ENCODE measurements around the gene KDM6B.

DNA sequence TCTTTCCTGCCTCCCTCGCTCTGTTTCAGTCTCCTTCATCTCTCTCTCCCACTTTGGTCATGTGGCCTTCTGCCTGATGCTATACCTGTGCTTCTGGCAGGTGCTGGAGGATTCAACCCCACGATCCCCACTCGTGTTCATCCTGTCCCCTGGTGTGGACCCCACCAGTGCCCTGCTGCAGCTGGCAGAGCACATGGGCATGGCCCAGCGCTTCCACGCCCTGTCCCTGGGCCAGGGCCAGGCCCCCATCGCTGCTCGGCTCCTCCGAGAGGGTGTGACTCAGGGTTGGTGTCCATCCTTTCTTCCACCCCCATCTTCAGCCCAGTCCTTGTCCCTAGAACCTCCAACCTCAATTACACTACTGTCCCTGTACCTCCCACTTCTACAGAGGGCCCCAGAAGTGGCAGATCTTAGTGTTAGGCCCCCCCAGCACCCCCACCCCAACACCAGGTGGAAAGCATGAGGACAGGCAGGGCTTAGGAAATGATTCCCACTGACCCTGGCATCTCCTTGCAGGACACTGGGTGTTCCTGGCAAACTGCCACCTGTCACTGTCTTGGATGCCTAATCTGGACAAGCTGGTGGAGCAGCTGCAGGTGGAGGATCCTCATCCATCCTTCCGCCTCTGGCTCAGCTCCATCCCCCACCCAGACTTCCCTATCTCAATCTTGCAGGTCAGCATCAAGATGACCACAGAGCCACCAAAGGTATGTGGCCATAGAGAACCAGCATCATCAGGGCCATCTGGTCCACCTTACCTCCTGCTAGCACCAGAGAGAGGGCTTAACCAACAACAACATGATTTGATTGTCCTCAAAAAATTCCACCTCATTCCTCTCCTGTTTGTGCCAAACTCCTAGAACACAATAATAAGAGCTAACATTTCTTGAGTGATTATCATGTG, 9.7 kb upstream of the KDM6B start:
- TF ChIP-seq, protein P1, sequence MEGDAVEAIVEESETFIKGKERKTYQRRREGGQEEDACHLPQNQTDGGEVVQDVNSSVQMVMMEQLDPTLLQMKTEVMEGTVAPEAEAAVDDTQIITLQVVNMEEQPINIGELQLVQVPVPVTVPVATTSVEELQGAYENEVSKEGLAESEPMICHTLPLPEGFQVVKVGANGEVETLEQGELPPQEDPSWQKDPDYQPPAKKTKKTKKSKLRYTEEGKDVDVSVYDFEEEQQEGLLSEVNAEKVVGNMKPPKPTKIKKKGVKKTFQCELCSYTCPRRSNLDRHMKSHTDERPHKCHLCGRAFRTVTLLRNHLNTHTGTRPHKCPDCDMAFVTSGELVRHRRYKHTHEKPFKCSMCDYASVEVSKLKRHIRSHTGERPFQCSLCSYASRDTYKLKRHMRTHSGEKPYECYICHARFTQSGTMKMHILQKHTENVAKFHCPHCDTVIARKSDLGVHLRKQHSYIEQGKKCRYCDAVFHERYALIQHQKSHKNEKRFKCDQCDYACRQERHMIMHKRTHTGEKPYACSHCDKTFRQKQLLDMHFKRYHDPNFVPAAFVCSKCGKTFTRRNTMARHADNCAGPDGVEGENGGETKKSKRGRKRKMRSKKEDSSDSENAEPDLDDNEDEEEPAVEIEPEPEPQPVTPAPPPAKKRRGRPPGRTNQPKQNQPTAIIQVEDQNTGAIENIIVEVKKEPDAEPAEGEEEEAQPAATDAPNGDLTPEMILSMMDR (IDR thresholded peaks at IDR 0.05): no peak
- no peak for TF ChIP-seq POLR2AphosphoS5 (IDR thresholded peaks at IDR 0.05)
- no peak for TF ChIP-seq POLR2A (IDR thresholded peaks at IDR 0.05)
